SU-DHL-6 (cell line): ENCODE data around the gene PXT1.

Experiments used
- EZH2phosphoT487 ChIP-seq: fragments of 200-600 bp; sonication (generic), shearing (Covaris generic); conservative IDR thresholded peaks from 2 replicates; pipeline ENCODE4 v1.6.1; 2018; ENCODE audit warnings: mild to moderate bottlenecking, antibody characterized with exemption, low read length, moderate library complexity, mixed read lengths
- TF ChIP-seq, protein P1 (sequence below): fragments of 200-600 bp; sonication (generic); IDR thresholded peaks from one replicate; pipeline ENCODE4 v1.5.1; 2017; ENCODE audit warnings: antibody characterized with exemption, mild to moderate bottlenecking, low read length, moderate library complexity; ENCODE audit not compliant: insufficient read depth, poor library complexity, severe bottlenecking

DNA sequence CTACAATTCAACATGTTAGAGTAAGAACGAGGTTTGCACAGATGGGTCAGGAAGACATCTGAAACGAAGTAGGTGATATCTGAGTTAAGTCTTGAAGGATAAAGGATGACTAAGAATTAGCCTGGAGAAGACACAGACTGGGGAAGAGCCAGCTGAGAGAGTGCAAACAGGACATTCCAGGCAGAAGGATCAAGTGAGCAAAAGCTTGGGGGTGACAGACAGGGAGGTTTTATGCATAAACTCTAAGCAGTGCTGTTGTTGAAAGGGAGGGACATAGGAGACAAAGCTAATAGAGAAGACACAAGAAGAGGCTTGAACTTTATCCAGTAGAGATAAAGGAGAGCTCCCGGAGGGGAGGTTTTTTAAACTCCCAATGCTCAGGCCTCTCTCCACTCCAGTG lies 40.2 kb downstream of the PXT1 start:
- TF ChIP-seq, protein P1, sequence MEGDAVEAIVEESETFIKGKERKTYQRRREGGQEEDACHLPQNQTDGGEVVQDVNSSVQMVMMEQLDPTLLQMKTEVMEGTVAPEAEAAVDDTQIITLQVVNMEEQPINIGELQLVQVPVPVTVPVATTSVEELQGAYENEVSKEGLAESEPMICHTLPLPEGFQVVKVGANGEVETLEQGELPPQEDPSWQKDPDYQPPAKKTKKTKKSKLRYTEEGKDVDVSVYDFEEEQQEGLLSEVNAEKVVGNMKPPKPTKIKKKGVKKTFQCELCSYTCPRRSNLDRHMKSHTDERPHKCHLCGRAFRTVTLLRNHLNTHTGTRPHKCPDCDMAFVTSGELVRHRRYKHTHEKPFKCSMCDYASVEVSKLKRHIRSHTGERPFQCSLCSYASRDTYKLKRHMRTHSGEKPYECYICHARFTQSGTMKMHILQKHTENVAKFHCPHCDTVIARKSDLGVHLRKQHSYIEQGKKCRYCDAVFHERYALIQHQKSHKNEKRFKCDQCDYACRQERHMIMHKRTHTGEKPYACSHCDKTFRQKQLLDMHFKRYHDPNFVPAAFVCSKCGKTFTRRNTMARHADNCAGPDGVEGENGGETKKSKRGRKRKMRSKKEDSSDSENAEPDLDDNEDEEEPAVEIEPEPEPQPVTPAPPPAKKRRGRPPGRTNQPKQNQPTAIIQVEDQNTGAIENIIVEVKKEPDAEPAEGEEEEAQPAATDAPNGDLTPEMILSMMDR, result no peak
- no peak for TF ChIP-seq EZH2phosphoT487
